ENCODE data around the gene TFB2M. TPM values are rescaled to one million over a fixed set of nuclear protein-coding genes. Genes with fewer than 3 reads are reported as not detected.

The TFB2M gene
- total and polyA plus RNA-seq, 2 donors (not counting 1 experiment from before 2014, with no cell fraction given): 8.8 to 11.6 TPM

GRCh38 chr1:246569248-246570238 lies 3.5 kb upstream of the TFB2M start:
- peak overlapping the region; percentile 40 for H3K9ac ChIP-seq (ENCODE audit: low read length)
- peaks cover 0 to 2% of the 10 kb centered on the region in 2 experiments for H3K36me3 ChIP-seq (replicated peaks in 1 of 2; ENCODE audit: control extremely low read depth in 1 of 2, control insufficient read depth in 1 of 2, extremely low read depth in 1 of 2, insufficient read depth in 2 of 2, low read length in 1 of 2)
- Mint-ChIP-seq H3K4me1 (peaks cover 65% of the 10 kb centered on the region), H3K9me3 (ENCODE audit: insufficient read depth) (peaks cover 2% of the 10 kb centered on the region), H3K4me3 (peak overlapping the region; percentile 79), H3K27me3 (no peaks in the 10 kb centered on the region), H3K27ac (peak overlapping the region; percentile 95)
- DNase-seq (peak; percentile 51), ATAC-seq (ENCODE audit: low read depth) (no peak)
- WGBS (ENCODE audit: insufficient coverage): 17% methylated on average over 5 of the region's 8 CpGs
- no peaks in the 10 kb centered on the region for H3K27me3 ChIP-seq (replicated peaks in 1 of 4; ENCODE audit: control extremely low read depth in 1 of 4, control insufficient read depth in 3 of 4, insufficient read depth in 4 of 4, low read length in 3 of 4)
- ChIA-PET CTCF (no interaction called here), POLR2A (no interaction called here)
- H2AFZ ChIP-seq (ENCODE audit: insufficient read depth, low read depth, low read length, poor library complexity, severe bottlenecking): peak overlapping the region; percentile 55
- H3K79me2 ChIP-seq (ENCODE audit: control insufficient read depth, insufficient read depth, low read length): peaks cover 95% of the 10 kb centered on the region
- peaks cover 0 to 10% (median 3%) of the 10 kb centered on the region in 3 donors for H3K9me3 ChIP-seq (ENCODE audit: control extremely low read depth in 1 of 3, control insufficient read depth in 2 of 3, insufficient read depth in 1 of 3, low read length in 2 of 3)
- H3K27ac ChIP-seq (ENCODE audit: low read length in 2 of 2): peak overlapping the region; percentile 65 to 83
- TF ChIP-seq EZH2 (IDR thresholded peaks at IDR 0.05; ENCODE audit: borderline replicate concordance, insufficient read depth, low read depth, low read length, poor library complexity, severe bottlenecking): no peak
- no peak for TF ChIP-seq CTCF (IDR thresholded peaks at IDR 0.05)
- peak overlapping the region in 4 of 5 experiments; percentile 4 to 32 (median 21) for H3K4me3 ChIP-seq (ENCODE audit: control extremely low read depth in 1 of 5, extremely low read depth in 1 of 5, insufficient read depth in 1 of 5, low read depth in 2 of 5, low read length in 4 of 5)
- peaks cover 12% of the 10 kb centered on the region for H4K20me1 ChIP-seq (ENCODE audit: control insufficient read depth, insufficient read depth, low read length, poor library complexity, severe bottlenecking)
- H3K4me1 ChIP-seq (ENCODE audit: control insufficient read depth in 2 of 2, insufficient read depth in 2 of 2, low read length in 2 of 2): peaks cover 73 to 77% of the 10 kb centered on the region in 2 donors
- peak overlapping the region; percentile 64 for H3K4me2 ChIP-seq (replicated peaks; ENCODE audit: low read depth, low read length, poor library complexity, severe bottlenecking)
- intact Hi-C loops (cut with micrococcal nuclease): loop anchor here (5.0 to 10.0 kb wide), 4 partner anchors 85 to 908 kb away; no protein-coding TSS in a partner anchor

All from B cell (primary cell).